ENCODE measurements around the gene TOMM20. TPM values are rescaled to one million over a fixed set of nuclear protein-coding genes. Genes with fewer than 3 reads are reported as not detected.

The TOMM20 gene
- total and polyA plus RNA-seq, 12 donors = 40.0 to 113 (median 92.3) TPM

DNA sequence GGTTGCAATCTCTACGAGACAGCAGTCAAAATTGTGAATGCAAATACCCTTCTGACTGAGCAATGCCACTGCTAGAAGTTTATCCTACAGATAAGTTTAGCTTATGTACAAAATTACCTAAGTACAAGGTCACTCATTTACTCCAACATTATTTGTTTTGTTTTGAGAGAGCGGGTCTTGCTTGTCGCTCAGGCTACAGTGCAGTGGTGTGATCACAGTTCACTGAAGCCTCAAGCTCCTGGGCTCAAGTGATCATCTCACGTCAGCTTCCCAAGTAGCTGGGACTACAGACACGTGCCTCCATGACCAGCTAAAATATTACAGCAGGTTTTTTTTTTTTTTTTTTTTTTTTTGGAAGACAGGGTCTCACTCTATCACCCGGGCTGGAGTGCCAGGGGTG, 17.0 kb upstream of the TOMM20 start:
- H3K27me3 ChIP-seq = no peaks in the 10 kb centered on the region
- intact Hi-C loops (cut with DNase I) = no loop called here
- H3K27ac ChIP-seq = no peak overlapping the region
- no peaks in the 10 kb centered on the region for H3K4me1 ChIP-seq
- no peak overlapping the region for H3K4me3 ChIP-seq
- DNase-seq = no peak
- H3K9me3 ChIP-seq = no peaks in the 10 kb centered on the region
- WGBS, 2 donors = 90% methylated on average over 6 of the region's 6 CpGs
- ATAC-seq = no peak
- peaks cover 0 to 99% (median 15%) of the 10 kb centered on the region in 9 donors for H3K36me3 ChIP-seq
- TF ChIP-seq, protein P1, sequence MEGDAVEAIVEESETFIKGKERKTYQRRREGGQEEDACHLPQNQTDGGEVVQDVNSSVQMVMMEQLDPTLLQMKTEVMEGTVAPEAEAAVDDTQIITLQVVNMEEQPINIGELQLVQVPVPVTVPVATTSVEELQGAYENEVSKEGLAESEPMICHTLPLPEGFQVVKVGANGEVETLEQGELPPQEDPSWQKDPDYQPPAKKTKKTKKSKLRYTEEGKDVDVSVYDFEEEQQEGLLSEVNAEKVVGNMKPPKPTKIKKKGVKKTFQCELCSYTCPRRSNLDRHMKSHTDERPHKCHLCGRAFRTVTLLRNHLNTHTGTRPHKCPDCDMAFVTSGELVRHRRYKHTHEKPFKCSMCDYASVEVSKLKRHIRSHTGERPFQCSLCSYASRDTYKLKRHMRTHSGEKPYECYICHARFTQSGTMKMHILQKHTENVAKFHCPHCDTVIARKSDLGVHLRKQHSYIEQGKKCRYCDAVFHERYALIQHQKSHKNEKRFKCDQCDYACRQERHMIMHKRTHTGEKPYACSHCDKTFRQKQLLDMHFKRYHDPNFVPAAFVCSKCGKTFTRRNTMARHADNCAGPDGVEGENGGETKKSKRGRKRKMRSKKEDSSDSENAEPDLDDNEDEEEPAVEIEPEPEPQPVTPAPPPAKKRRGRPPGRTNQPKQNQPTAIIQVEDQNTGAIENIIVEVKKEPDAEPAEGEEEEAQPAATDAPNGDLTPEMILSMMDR (IDR thresholded peaks at IDR 0.05) = no peak

DNA sequence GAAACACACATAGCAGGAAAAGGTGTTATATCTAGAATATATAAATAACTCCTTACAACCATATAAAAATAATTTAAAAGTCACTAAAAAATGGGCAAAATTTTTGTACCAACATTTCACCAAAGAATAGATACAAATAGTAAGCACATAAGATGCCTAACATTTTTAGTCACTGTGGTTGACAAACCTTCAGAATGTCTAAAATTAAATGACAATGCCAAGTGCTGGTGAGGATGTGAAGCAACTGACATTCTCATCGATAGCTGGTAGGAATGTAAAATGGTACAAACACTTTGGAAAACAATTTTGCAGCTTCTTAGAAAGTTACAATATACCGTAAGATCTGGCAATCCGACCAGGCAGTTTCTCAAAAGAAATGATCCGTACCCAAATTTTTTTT, 14.4 kb upstream of the TOMM20 start:
- TF ChIP-seq, protein P1 (IDR thresholded peaks at IDR 0.05) = no peak
- DNase-seq (no peak), ATAC-seq (no peak)
- Histone ChIP-seq H3K36me3 (peaks cover 0 to 99% (median 15%) of the 10 kb centered on the region in 9 donors), H3K27ac (no peak overlapping the region), H3K9me3 (no peaks in the 10 kb centered on the region), H3K4me1 (no peaks in the 10 kb centered on the region), H3K27me3 (no peaks in the 10 kb centered on the region), H3K4me3 (no peak overlapping the region)
- intact Hi-C loops (cut with DNase I) = no loop called here
- WGBS, 2 donors = 85 to 97% methylated on average over 4 of the region's 4 CpGs

DNA sequence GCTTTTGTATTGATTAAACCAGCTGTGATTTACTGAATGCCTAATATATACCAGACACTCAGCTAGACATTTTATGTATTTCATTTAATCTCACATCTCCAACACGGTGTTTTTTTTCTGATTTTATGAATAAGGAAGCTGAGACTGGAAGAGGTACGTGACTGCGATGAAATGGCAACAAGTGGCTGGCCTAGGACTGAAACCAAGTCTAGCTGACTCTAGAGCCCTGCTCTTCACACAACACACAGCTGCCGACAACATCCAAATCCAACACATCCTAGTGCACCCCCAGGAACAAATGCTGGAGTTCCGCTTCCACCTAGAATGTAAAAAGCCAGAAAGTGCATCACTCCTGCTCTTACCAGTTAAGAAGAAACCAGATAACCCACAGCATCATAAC, 10.7 kb upstream of the TOMM20 start:
- TF ChIP-seq, protein P1 (IDR thresholded peaks at IDR 0.05) = no peak
- ATAC-seq = no peak
- Histone ChIP-seq H3K27me3 (no peaks in the 10 kb centered on the region), H3K4me1 (peaks cover 0 to 6% (median 0%) of the 10 kb centered on the region in 9 donors), H3K9me3 (no peaks in the 10 kb centered on the region), H3K27ac (no peak overlapping the region), H3K4me3 (no peak overlapping the region), H3K36me3 (peaks cover 0 to 99% (median 30%) of the 10 kb centered on the region in 9 donors)
- WGBS, 2 donors = 96 to 98% methylated on average over 5 of the region's 5 CpGs
- intact Hi-C loops (cut with DNase I) = no loop called here
- no peak for DNase-seq

DNA sequence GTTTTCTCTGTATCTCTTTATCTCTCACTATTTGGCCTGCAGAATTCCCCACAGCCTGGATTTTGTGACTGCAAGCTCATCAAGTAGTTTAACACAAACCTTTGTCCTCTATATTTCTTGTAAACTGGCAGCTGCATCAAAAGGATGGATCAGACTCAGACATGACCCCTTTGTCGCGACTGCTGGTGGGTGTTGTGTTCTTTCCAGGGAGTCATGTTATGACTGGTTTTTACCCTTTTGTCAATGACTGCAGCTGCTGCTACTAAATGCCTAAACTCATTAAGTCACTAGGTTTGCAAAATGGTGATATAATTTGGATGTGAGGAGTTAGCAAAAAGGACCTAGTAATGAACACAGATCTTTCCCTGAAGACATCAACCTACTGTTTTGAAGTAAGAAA, 10.2 kb upstream of the TOMM20 start:
- 85 to 96% methylated on average over 2 of the region's 2 CpGs for WGBS, 2 donors
- ATAC-seq = no peak
- intact Hi-C loops (cut with DNase I) = no loop called here

More for the DNA sequence above, 10.2 kb upstream of the TOMM20 start:
- Histone ChIP-seq H3K36me3 (peaks cover 0 to 99% (median 34%) of the 10 kb centered on the region in 9 donors), H3K4me3 (no peak overlapping the region), H3K4me1 (peaks cover 0 to 6% (median 0%) of the 10 kb centered on the region in 9 donors), H3K27ac (no peak overlapping the region), H3K27me3 (no peaks in the 10 kb centered on the region), H3K9me3 (no peaks in the 10 kb centered on the region)
- DNase-seq = no peak
- TF ChIP-seq, protein P1 (IDR thresholded peaks at IDR 0.05) = no peak
